NCI-H1694 treated with DMSO at 0.1 percent for 48 hours (cell line): Measurements from ENCODE around the gene SNX9.
"Not testable (repeated sequence)": the region's sequence is repeated elsewhere in the genome, so short reads cannot be mapped to it uniquely, and the experiment has no call there.

Experiments used
- DNase-seq: peaks from one replicate; lab custom pipeline; 2025; lab: John Stamatoyannopoulos, UW

SNX9 gene

GRCh38 chr6:157885876-157886275 is 62.8 kb downstream of the SNX9 start:
- DNase-seq = no peak

- DNase-seq = no peak
These were observed 64.8 kb downstream of the SNX9 start for GRCh38 chr6:157887892-157888291.

- DNase-seq = no peak
These were observed 68.7 kb downstream of the SNX9 start for GRCh38 chr6:157891544-157892362.

- no peak for DNase-seq
These were observed 69.4 kb downstream of the SNX9 start for GRCh38 chr6:157892363-157892877.

GRCh38 chr6:157893238-157893637 is 70.2 kb downstream of the SNX9 start:
- DNase-seq = no peak

GRCh38 chr6:157895585-157895984 is 72.5 kb downstream of the SNX9 start:
- no peak for DNase-seq

GRCh38 chr6:157896932-157897331 is 73.9 kb downstream of the SNX9 start:
- DNase-seq = no peak

GRCh38 chr6:157898169-157898568 is 75.1 kb downstream of the SNX9 start:
- no peak for DNase-seq

- DNase-seq = no peak
These were observed 75.6 kb downstream of the SNX9 start for GRCh38 chr6:157898640-157899039.

- not testable (repeated sequence) for DNase-seq
These were observed 77.2 kb downstream of the SNX9 start for GRCh38 chr6:157900262-157900661.

GRCh38 chr6:157900751-157901150 is 77.7 kb downstream of the SNX9 start:
- not testable (repeated sequence) for DNase-seq

GRCh38 chr6:157904999-157905398 is 82.0 kb downstream of the SNX9 start:
- DNase-seq = no peak

GRCh38 chr6:157905590-157906342 is 82.7 kb downstream of the SNX9 start:
- DNase-seq = no peak

GRCh38 chr6:157906537-157907061 is 83.6 kb downstream of the SNX9 start:
- no peak for DNase-seq

GRCh38 chr6:157907651-157908050 is 84.6 kb downstream of the SNX9 start:
- DNase-seq = no peak

GRCh38 chr6:157908369-157909281 is 85.6 kb downstream of the SNX9 start:
- no peak for DNase-seq

- DNase-seq = no peak
These were observed 86.2 kb downstream of the SNX9 start for GRCh38 chr6:157909282-157909664.

- DNase-seq = no peak
These were observed 88.2 kb downstream of the SNX9 start for GRCh38 chr6:157911278-157911677.

GRCh38 chr6:157911786-157912185 is 88.7 kb downstream of the SNX9 start:
- no peak for DNase-seq

GRCh38 chr6:157912326-157912725 is 89.3 kb downstream of the SNX9 start:
- DNase-seq = no peak

- no peak for DNase-seq
These were observed 98.8 kb downstream of the SNX9 start for GRCh38 chr6:157921685-157922367.
